ACC112 (cell line): ENCODE measurements around the gene DNAH11.

Experiments
- H2AFZ ChIP-seq: fragments of 200-600 bp; sonication (generic); one replicate; pipeline ENCODE4 v1.6.0; 2017; ENCODE audit warnings: antibody characterized with exemption, low read length; ENCODE audit not compliant: unreplicated experiment
- H3K27ac ChIP-seq: fragments of 200-600 bp; sonication (generic); 2 replicates; pipeline ENCODE4 v1.5.1; 2014; ENCODE audit warnings: low read depth, mild to moderate bottlenecking, antibody characterized with exemption, low read length, moderate library complexity
- H3K27me3 ChIP-seq: fragments of 200-600 bp; sonication (generic); 2 replicates; pipeline ENCODE4 v1.6.1; 2014; ENCODE audit warnings: mild to moderate bottlenecking, antibody characterized with exemption, low read length, moderate library complexity, mixed read lengths; ENCODE audit not compliant: insufficient read depth
- H3K36me3 ChIP-seq: fragments of 200-600 bp; sonication (generic); 2 replicates; pipeline ENCODE4 v1.6.1; 2016; ENCODE audit warnings: mild to moderate bottlenecking, antibody characterized with exemption, low read length, moderate library complexity, mixed read lengths; ENCODE audit not compliant: insufficient read depth
- H3K4me1 ChIP-seq: fragments of 200-600 bp; sonication (generic); one replicate; pipeline ENCODE4 v1.6.1; 2016; ENCODE audit warnings: low read length, mixed read lengths; ENCODE audit not compliant: insufficient read depth, unreplicated experiment, control insufficient read depth
- H3K4me3 ChIP-seq: fragments of 200-600 bp; sonication (generic); 2 replicates; pipeline ENCODE4 v1.5.1; 2014; ENCODE audit warnings: mild to moderate bottlenecking, low read depth, low read length
- H3K79me2 ChIP-seq: fragments of 200-600 bp; sonication (generic); one replicate; pipeline ENCODE4 v1.6.0; 2016; ENCODE audit warnings: low read length; ENCODE audit not compliant: control insufficient read depth, unreplicated experiment, insufficient read depth

Gene DNAH11

GRCh38 chr7:21617916-21618390, 75.1 kb downstream of the DNAH11 start:
- no peaks in the 10 kb centered on the region for H3K79me2 ChIP-seq
- peak overlapping the region; percentile 45; the same call in 1 of the 2 replicates for H3K4me3 ChIP-seq
- peaks cover 37% of the 10 kb centered on the region for H3K4me1 ChIP-seq
- peak overlapping the region; percentile 46 for H2AFZ ChIP-seq
- no peaks in the 10 kb centered on the region for H3K27me3 ChIP-seq
- H3K36me3 ChIP-seq: no peaks in the 10 kb centered on the region
- peak overlapping the region; percentile 96 for H3K27ac ChIP-seq

- Histone ChIP-seq H3K36me3 (no peaks in the 10 kb centered on the region), H3K4me1 (peaks cover 37% of the 10 kb centered on the region), H3K27me3 (no peaks in the 10 kb centered on the region), H3K4me3 (no peak overlapping the region), H3K27ac (peak overlapping the region; percentile 96), H3K79me2 (no peaks in the 10 kb centered on the region), H2AFZ (no peak overlapping the region)
Measured at GRCh38 chr7:21618706-21619105, 75.9 kb downstream of the DNAH11 start.

- Histone ChIP-seq H3K27me3 (no peaks in the 10 kb centered on the region), H3K79me2 (no peaks in the 10 kb centered on the region), H3K4me1 (peaks cover 37% of the 10 kb centered on the region), H3K27ac (peak overlapping the region; percentile 26), H2AFZ (no peak overlapping the region), H3K36me3 (no peaks in the 10 kb centered on the region), H3K4me3 (no peak overlapping the region)
Measured at GRCh38 chr7:21620054-21620453, 77.2 kb downstream of the DNAH11 start.

GRCh38 chr7:21624320-21624719, 81.5 kb downstream of the DNAH11 start:
- H3K4me3 ChIP-seq: no peak overlapping the region
- no peak overlapping the region for H2AFZ ChIP-seq
- no peaks in the 10 kb centered on the region for H3K27me3 ChIP-seq
- no peak overlapping the region for H3K27ac ChIP-seq
- peaks cover 5% of the 10 kb centered on the region for H3K4me1 ChIP-seq
- H3K36me3 ChIP-seq: no peaks in the 10 kb centered on the region
- H3K79me2 ChIP-seq: no peaks in the 10 kb centered on the region

- Histone ChIP-seq H3K4me3 (no peak overlapping the region), H2AFZ (no peak overlapping the region), H3K79me2 (no peaks in the 10 kb centered on the region), H3K4me1 (no peaks in the 10 kb centered on the region), H3K27ac (no peak overlapping the region), H3K27me3 (no peaks in the 10 kb centered on the region), H3K36me3 (no peaks in the 10 kb centered on the region; the same call in 1 of the 2 replicates)
Measured at GRCh38 chr7:21636694-21637093, 93.9 kb downstream of the DNAH11 start.

GRCh38 chr7:21639206-21639868, 96.5 kb downstream of the DNAH11 start:
- no peak overlapping the region for H2AFZ ChIP-seq
- no peaks in the 10 kb centered on the region; the same call in 1 of the 2 replicates for H3K36me3 ChIP-seq
- H3K4me3 ChIP-seq: no peak overlapping the region
- H3K79me2 ChIP-seq: no peaks in the 10 kb centered on the region
- no peak overlapping the region for H3K27ac ChIP-seq
- H3K4me1 ChIP-seq: no peaks in the 10 kb centered on the region
- no peaks in the 10 kb centered on the region for H3K27me3 ChIP-seq

GRCh38 chr7:21640105-21640504, 97.3 kb downstream of the DNAH11 start:
- Histone ChIP-seq H3K4me3 (no peak overlapping the region), H3K27me3 (no peaks in the 10 kb centered on the region), H3K36me3 (no peaks in the 10 kb centered on the region; the same call in 1 of the 2 replicates), H3K27ac (no peak overlapping the region), H2AFZ (no peak overlapping the region), H3K79me2 (no peaks in the 10 kb centered on the region), H3K4me1 (no peaks in the 10 kb centered on the region)

- H3K27ac ChIP-seq: no peak overlapping the region
- no peaks in the 10 kb centered on the region for H3K27me3 ChIP-seq
Measured at GRCh38 chr7:21641546-21641945, 98.7 kb downstream of the DNAH11 start.

GRCh38 chr7:21642422-21642821, 99.6 kb downstream of the DNAH11 start:
- Histone ChIP-seq H3K79me2 (no peaks in the 10 kb centered on the region), H2AFZ (no peak overlapping the region), H3K27me3 (no peaks in the 10 kb centered on the region), H3K36me3 (no peaks in the 10 kb centered on the region; the same call in 1 of the 2 replicates), H3K4me3 (no peak overlapping the region), H3K27ac (no peak overlapping the region), H3K4me1 (no peaks in the 10 kb centered on the region)

More at GRCh38 chr7:21641546-21641945, 98.7 kb downstream of the DNAH11 start:
- no peak overlapping the region for H2AFZ ChIP-seq
- no peak overlapping the region for H3K4me3 ChIP-seq
- H3K79me2 ChIP-seq: no peaks in the 10 kb centered on the region
- H3K36me3 ChIP-seq: no peaks in the 10 kb centered on the region; the same call in 1 of the 2 replicates
- H3K4me1 ChIP-seq: no peaks in the 10 kb centered on the region

- Histone ChIP-seq H3K27me3 (no peaks in the 10 kb centered on the region), H3K4me3 (no peak overlapping the region), H3K4me1 (no peaks in the 10 kb centered on the region), H3K36me3 (no peaks in the 10 kb centered on the region), H3K79me2 (no peaks in the 10 kb centered on the region), H2AFZ (no peak overlapping the region), H3K27ac (no peak overlapping the region)
Measured at GRCh38 chr7:21651697-21652096, 108.9 kb downstream of the DNAH11 start.

- no peak overlapping the region for H2AFZ ChIP-seq
- no peak overlapping the region for H3K4me3 ChIP-seq
- no peaks in the 10 kb centered on the region for H3K27me3 ChIP-seq
- no peaks in the 10 kb centered on the region for H3K4me1 ChIP-seq
- H3K27ac ChIP-seq: no peak overlapping the region
- H3K36me3 ChIP-seq: no peaks in the 10 kb centered on the region
- H3K79me2 ChIP-seq: no peaks in the 10 kb centered on the region
Measured at GRCh38 chr7:21653623-21654022, 110.8 kb downstream of the DNAH11 start.
